Activated naive CD8-positive, alpha-beta T cell (primary cell): Measurements from ENCODE around the gene METTL25B.

Experiments used
- H3K27ac Mint-ChIP-seq: one replicate; pipeline ENCODE4 v1.8.0; 2021; ENCODE audit warnings: mixed read lengths
- H3K27me3 Mint-ChIP-seq: one replicate; pipeline ENCODE4 v1.8.0; 2021; ENCODE audit warnings: mixed read lengths
- H3K36me3 Mint-ChIP-seq: one replicate; pipeline ENCODE4 v1.8.0; 2021; ENCODE audit warnings: mixed read lengths
- H3K4me1 Mint-ChIP-seq: one replicate; pipeline ENCODE4 v1.8.0; 2021; ENCODE audit warnings: low read depth, mixed read lengths
- H3K4me3 Mint-ChIP-seq: one replicate; pipeline ENCODE4 v1.8.0; 2021; ENCODE audit warnings: mild to moderate bottlenecking, mixed read lengths
- H3K9me3 Mint-ChIP-seq: one replicate; pipeline ENCODE4 v1.8.0; 2021; ENCODE audit warnings: low read depth, mixed read lengths

Gene METTL25B

DNA sequence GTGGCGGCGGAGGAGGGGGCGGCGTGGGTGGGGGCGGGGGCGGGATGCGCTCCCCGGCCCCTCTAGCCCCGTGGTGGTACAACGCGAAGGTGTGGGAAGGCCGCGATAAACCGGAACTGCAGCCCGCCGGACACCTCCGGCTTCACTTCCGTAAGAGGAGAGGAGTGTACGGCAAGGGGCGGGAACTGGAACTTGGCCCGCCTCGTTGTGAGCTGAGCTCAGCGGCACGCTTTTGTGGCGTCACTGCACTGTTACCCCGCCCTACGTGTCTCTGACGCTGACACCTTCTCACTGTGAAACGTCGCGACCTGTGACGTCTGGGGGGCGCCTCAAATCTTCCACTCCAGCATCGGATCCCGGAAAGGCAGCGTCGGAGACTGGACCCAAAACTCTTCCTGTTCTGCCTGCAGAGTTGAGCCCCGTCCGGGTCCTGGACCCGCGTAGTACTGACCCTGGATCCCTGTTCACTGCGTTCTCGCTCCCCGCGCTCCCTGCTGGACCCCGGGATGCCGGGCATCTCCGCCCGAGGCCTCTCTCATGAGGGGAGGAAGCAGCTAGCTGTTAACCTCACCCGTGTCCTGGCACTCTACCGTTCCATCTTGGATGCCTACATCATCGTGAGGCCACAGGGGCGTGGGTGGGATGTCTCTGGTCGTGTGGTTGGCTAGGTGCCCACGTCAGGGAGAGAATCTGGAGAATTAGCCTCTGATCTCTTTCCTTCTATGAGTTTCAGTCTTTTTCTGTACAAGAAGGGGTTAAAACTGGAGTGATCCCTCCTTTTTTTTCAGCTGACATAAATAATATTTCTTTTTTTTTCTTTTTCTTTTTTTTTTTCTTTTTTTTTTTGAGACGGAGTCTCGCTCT is 562 bp downstream of the METTL25B start, which contains the start of gene ISG20L2:
TSS of gene ISG20L2 (minus strand) at position 168 of the 864 bp plus-strand sequence. CDS start 1,114 bp downstream, outside the sequence.
- Mint-ChIP-seq H3K27ac (peak within 1 kb of the TSS; percentile 99), H3K9me3 (no peaks in the 10 kb centered on the region), H3K27me3 (no peaks in the 10 kb centered on the region), H3K36me3 (peaks cover 6% of the 10 kb centered on the region), H3K4me1 (peaks cover 32% of the 10 kb centered on the region), H3K4me3 (no peak within 1 kb of the TSS)

DNA sequence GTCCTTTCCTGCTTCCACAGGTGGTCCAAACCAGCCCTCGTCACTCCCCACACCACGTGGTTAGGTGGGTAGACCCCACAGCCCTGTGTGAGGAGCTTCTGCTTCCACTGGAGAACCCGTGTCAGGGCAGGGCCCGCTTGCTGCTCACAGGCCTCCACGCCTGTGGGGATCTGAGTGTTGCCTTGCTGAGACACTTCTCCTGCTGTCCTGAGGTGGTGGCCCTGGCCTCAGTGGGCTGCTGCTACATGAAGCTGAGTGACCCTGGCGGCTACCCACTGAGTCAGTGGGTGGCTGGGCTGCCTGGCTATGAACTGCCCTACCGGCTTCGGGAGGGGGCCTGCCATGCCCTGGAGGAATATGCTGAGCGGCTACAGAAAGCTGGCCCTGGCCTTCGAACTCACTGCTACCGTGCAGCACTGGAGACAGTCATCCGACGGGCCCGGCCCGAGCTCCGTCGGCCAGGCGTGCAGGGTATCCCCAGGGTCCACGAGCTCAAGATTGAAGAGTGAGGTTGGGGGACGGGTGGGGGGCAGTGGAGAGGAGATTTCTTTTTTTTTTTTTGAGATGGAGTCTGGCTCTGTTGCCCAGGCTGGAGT is 5.8 kb downstream of the METTL25B start:
- H3K9me3 Mint-ChIP-seq = no peaks in the 10 kb centered on the region
- H3K27me3 Mint-ChIP-seq = no peaks in the 10 kb centered on the region
- peaks cover 22% of the 10 kb centered on the region for H3K4me1 Mint-ChIP-seq
- H3K4me3 Mint-ChIP-seq = no peak overlapping the region
- no peak overlapping the region for H3K27ac Mint-ChIP-seq
- peaks cover 3% of the 10 kb centered on the region for H3K36me3 Mint-ChIP-seq

DNA sequence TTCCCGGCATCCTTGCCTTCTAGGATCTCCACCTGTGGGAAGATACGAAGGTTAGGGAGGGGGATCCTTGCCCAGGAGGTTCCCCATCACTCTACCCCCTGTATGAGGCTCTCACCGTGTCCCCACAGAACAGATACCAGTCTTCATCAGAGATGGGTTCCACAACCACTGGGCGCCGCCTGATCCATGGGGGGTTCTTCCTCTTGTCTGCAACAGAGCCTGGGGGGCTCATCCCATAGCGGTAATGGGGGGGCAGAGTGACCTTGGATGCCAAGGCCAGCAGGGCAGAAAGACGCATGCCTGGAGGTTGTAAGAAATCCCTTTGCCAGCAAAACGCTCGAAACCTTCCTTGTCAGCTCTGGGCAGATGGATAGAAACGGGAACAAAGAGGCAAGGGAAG is 10.1 kb downstream of the METTL25B start:
- Mint-ChIP-seq H3K36me3 (peaks cover 7% of the 10 kb centered on the region), H3K9me3 (no peaks in the 10 kb centered on the region), H3K4me1 (peaks cover 25% of the 10 kb centered on the region), H3K4me3 (peak overlapping the region; percentile 30), H3K27ac (no peak overlapping the region), H3K27me3 (no peaks in the 10 kb centered on the region)

DNA sequence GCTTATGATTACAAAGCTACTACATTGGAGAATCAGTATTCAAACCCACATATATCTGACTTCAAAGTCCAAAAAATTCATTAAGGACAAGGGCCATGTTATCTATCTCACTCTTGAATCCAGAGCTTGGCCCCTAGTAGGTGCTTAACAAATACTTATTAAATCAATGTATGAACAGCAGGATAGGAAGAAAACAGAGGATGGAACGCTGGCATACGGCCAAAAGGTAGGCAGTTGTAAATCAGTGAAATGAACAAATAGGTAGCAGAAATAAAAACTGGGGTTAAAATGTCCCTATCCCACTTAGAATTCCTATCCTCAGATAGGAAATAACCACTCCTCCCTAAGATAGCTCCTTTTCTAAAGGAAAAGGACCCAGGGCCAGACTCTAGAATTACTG is 10.6 kb downstream of the METTL25B start:
- no peaks in the 10 kb centered on the region for H3K9me3 Mint-ChIP-seq
- peak overlapping the region; percentile 95 for H3K4me3 Mint-ChIP-seq
- peaks cover 25% of the 10 kb centered on the region for H3K4me1 Mint-ChIP-seq
- H3K36me3 Mint-ChIP-seq = peaks cover 7% of the 10 kb centered on the region
- no peaks in the 10 kb centered on the region for H3K27me3 Mint-ChIP-seq
- peak overlapping the region; percentile 80 for H3K27ac Mint-ChIP-seq

DNA sequence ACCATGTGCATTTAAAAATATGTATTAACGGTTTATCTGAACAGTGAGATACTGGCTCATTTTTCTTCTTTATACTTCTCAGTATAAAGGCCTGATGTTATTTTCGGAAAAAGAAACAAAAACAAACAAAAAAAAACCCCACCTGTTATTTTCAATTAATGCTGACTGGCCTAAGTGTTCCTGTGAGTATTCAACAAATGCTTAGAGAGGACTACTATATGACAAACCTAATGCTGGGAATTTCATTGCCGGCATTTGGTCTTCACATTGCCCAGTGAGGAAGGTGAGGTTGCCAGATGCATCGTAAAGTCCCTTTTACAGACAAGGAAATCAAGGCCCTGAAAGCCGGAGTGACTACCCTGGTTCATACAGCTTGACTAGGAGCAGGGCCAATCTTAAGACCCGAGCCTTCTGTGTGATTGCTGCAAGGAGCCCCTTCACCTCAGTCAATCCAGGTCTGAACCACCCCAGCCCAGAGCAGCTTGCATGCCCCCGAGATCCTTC is 12.0 kb downstream of the METTL25B start:
- peak overlapping the region; percentile 98 for H3K27ac Mint-ChIP-seq
- H3K4me3 Mint-ChIP-seq = peak overlapping the region; percentile 95
- H3K4me1 Mint-ChIP-seq = peaks cover 27% of the 10 kb centered on the region
- H3K9me3 Mint-ChIP-seq = no peaks in the 10 kb centered on the region
- H3K36me3 Mint-ChIP-seq = peaks cover 7% of the 10 kb centered on the region
- H3K27me3 Mint-ChIP-seq = no peaks in the 10 kb centered on the region

DNA sequence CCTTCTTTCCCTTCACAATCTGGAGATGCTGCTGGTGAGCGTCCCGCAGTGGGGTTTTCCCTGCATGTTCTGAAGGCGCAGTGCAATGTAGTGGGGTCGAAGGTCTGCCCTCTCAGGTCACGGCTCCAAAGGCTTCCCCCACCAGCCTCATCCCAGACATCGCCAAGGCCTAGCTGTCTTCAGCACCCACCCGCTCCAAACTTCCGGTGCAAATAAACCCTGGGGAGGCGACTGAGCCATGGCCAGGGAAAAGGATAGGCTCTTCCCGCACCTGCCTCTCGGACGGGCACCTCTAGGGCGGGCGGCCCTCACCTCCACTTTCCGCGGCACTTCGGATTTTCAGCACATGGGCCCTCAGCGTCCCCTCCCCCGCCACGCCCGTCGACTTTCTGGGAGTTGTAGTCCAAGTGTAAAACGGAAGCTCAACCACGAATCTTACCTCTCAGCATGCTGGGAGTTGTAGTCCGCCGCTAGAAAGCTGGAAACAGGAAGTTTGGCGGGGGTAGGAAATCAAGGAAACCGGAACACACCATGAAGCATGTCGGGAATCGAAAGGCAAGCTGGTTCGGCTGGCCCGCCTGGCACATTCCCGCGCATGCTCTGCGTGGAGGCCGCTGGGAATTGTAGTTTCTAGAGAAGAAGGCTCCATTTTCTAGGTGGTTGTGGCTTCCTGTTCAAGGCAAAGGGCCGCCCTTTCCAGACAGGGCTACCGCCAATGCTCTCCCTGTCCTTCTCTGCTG is 12.6 kb downstream of the METTL25B start, which contains the start of gene MRPL24:
TSS of gene MRPL24 (minus strand) at position 348 of the 740 bp plus-strand sequence. CDS start 2,384 bp downstream, outside the sequence.
- peak within 1 kb of the TSS; percentile 95 for H3K4me3 Mint-ChIP-seq
- H3K27ac Mint-ChIP-seq = peak within 1 kb of the TSS; percentile 98
- H3K4me1 Mint-ChIP-seq = peaks cover 33% of the 10 kb centered on the region
- H3K36me3 Mint-ChIP-seq = peaks cover 12% of the 10 kb centered on the region
- H3K27me3 Mint-ChIP-seq = no peaks in the 10 kb centered on the region
- no peaks in the 10 kb centered on the region for H3K9me3 Mint-ChIP-seq

DNA sequence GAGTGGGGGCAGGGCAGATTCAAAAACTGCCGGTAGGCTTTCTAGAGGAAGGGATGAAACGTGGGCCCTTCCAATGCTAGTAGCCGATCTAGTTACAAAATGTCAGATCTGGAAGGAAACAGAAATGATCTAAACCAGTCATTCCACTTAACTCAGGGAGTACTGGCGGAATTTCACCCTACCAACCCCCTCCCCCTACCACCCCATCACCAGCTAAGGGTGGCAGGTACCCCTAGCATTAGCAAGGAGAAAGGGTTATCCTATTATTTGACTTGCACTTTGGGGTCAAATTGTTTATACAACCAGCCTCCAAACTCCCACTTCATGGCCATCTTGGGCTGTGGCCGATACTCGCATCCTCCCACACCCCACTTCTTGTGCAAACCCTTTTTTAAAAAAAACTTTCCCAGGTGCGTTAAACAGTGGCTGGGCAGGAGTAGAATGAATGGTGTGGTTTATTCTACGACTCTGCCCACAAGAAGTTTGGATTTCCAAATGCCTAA is 13.3 kb downstream of the METTL25B start:
- Mint-ChIP-seq H3K4me1 (peaks cover 37% of the 10 kb centered on the region), H3K4me3 (peak overlapping the region; percentile 95), H3K27me3 (no peaks in the 10 kb centered on the region), H3K36me3 (peaks cover 12% of the 10 kb centered on the region), H3K9me3 (no peaks in the 10 kb centered on the region), H3K27ac (peak overlapping the region; percentile 98)

DNA sequence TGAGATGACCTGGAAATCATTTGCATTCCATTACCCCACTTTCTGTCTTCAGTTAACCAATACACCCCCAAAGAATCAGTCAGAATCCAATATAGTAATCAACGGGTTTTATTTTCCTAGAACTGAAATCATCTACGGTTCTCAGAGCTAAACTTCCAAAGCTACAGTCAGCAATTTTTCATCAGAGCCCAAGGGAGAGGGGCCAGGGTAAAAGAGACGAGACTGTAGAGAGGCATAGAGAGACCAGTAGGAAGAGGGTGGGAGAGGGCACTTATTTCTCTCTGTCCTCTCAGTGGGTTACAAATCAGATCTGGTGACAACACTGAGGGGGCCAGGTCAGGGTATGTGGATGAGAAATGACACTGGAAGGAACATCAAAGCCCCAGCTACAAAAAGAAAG is 13.7 kb downstream of the METTL25B start:
- no peaks in the 10 kb centered on the region for H3K27me3 Mint-ChIP-seq
- peak overlapping the region; percentile 98 for H3K27ac Mint-ChIP-seq
- peaks cover 39% of the 10 kb centered on the region for H3K4me1 Mint-ChIP-seq
- H3K4me3 Mint-ChIP-seq = peak overlapping the region; percentile 30
- no peaks in the 10 kb centered on the region for H3K9me3 Mint-ChIP-seq
- peaks cover 12% of the 10 kb centered on the region for H3K36me3 Mint-ChIP-seq

DNA sequence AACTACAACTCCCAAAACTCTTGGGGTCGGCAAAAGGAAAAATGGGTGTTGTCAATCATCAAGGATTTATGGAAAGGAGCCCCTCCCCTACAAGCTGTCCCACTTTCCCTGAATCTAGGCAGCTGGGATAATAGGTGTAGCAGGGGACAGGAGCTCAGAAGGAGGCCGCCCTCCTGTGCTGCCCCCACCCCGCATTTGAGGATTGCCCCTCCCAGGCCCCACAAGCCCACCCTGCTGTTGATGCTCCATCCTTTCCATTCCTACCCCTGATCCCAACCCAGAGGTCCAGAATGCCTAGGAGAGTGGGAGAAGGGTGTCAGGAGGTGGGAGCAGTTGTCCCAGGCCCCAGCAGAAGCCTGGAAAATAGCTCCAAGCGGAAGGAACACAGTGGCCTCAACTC is 14.5 kb downstream of the METTL25B start:
- Mint-ChIP-seq H3K27me3 (no peaks in the 10 kb centered on the region), H3K4me1 (peaks cover 46% of the 10 kb centered on the region), H3K27ac (peak overlapping the region; percentile 3), H3K36me3 (peaks cover 12% of the 10 kb centered on the region), H3K4me3 (no peak overlapping the region), H3K9me3 (no peaks in the 10 kb centered on the region)

DNA sequence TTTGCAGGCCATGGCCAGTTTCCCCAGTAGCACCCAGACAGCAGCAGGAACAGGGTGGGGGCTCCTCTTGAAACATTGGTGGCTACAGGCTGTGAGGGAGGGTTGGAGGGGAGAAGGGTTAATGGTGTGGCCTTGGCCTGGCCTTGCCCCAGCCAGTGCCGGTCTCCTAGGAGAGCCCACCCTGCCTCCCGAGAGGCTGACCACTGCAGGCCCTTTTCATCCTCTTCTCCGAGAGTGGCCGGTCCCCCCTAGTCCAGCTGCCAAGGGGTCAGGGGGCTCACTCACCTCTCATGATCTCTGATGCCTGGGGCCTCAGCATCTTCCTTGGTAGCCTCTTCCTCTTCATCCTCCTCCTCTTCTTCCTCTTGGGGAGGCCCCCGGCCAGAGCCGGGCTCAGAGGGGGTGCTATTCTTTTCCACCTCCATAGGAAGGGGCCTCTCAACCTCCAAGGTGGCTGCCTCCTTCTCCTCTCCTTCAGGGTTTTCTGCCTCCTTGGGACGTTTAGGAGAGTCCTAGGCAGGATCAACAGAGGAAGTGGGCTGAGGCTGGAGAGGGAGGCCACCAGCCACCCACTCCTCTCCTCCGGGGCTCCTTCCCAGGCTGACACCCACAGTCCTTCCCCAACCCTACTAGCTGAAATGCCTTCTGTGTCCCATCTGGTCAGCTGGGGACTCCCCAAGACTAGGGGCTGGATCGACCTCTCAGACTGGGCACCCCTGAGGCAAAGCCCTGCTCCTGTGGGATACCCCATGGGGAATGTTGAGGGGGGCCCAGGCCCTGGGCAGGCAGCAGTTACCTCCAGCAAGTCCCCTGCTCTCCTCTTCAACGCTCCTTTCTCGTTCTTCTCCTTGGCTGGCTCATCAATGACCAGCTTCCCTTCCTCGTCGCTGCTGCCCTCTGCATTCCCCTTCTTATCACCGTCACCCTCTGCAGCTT is 15.4 kb downstream of the METTL25B start:
- peaks cover 12% of the 10 kb centered on the region for H3K36me3 Mint-ChIP-seq
- H3K4me3 Mint-ChIP-seq = no peak overlapping the region
- no peaks in the 10 kb centered on the region for H3K9me3 Mint-ChIP-seq
- H3K4me1 Mint-ChIP-seq = peaks cover 52% of the 10 kb centered on the region
- peak overlapping the region; percentile 3 for H3K27ac Mint-ChIP-seq
- no peaks in the 10 kb centered on the region for H3K27me3 Mint-ChIP-seq

DNA sequence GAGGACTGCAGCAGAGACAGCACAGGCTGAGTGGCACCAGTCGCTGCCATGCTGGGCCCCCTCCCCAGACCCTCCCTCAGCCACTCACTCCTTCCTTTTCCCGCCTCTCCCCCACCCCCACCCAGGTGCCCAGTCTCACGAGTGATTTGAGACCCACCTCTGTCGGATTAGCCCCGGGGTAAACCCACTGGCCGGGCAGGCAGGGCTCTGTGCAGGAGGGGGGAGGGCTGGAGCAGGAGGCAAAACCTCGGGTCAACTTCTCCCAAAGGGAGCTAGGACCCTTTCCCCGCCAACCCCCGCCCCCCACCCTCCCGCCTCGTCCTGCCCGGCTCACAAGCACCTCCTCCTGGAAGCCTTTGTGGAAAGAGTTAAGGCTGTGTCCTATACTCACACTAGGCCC is 16.1 kb downstream of the METTL25B start:
- H3K4me3 Mint-ChIP-seq = no peak overlapping the region
- no peaks in the 10 kb centered on the region for H3K27me3 Mint-ChIP-seq
- peaks cover 12% of the 10 kb centered on the region for H3K36me3 Mint-ChIP-seq
- H3K4me1 Mint-ChIP-seq = peaks cover 52% of the 10 kb centered on the region
- no peak overlapping the region for H3K27ac Mint-ChIP-seq
- no peaks in the 10 kb centered on the region for H3K9me3 Mint-ChIP-seq

DNA sequence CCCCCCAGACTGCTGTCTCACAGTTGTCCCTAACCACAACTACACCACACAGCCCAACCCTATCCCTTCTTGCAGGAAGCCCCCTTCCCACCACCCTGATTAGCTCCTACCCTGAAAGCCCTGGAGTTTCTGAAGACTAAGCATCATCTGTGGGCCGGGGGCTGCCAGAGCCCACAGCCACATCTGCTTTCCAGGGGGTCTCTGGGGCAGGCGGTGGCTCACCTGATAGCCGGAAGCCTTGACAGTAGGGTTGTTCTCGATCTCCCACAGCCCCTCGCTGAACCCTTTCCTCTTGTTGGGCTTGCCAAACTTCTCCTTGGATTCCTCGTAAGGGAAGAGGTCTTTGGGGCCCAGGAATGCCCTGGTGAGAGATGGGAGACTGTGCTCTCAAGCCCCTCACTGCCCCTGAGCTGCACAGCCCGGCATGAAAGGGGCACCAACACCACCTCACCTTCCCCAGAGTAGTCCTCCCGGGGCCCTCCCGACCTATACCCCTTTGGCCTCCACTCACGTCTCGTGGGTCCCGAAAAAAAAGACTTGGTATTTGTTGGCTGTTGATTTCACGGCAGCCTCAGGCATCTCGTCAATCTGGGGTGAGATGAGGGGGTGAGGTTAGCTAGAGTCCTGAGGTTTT is 16.6 kb downstream of the METTL25B start:
- H3K27ac Mint-ChIP-seq = peak overlapping the region; percentile 75
- no peaks in the 10 kb centered on the region for H3K27me3 Mint-ChIP-seq
- H3K36me3 Mint-ChIP-seq = peaks cover 12% of the 10 kb centered on the region
- no peaks in the 10 kb centered on the region for H3K9me3 Mint-ChIP-seq
- H3K4me3 Mint-ChIP-seq = no peak overlapping the region
- H3K4me1 Mint-ChIP-seq = peaks cover 55% of the 10 kb centered on the region

DNA sequence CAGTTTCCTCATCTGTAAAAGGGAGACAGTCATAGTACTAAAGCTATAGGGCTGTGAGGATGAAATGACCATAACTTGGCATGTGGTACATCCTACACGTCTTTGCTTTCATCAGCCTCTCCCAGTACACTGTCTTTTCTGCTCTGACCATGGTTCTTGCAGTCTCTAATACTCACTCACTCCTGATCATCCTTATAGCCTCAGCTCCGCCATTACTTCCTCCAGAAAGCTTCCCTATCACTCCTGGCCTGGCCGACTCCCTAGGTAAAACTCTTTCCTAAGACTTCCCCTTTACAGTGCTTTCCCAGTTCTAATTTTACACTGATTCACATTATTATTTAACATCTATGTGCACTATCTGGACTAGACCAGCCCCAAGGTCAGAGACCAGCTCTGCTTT is 17.6 kb downstream of the METTL25B start:
- Mint-ChIP-seq H3K4me3 (peak overlapping the region; percentile 78), H3K27me3 (no peaks in the 10 kb centered on the region), H3K36me3 (peaks cover 12% of the 10 kb centered on the region)

More for the DNA sequence above, 17.6 kb downstream of the METTL25B start:
- Mint-ChIP-seq H3K9me3 (no peaks in the 10 kb centered on the region), H3K4me1 (peaks cover 58% of the 10 kb centered on the region), H3K27ac (peak overlapping the region; percentile 90)
